ENCODE data around the gene FAHD2A.

DNA sequence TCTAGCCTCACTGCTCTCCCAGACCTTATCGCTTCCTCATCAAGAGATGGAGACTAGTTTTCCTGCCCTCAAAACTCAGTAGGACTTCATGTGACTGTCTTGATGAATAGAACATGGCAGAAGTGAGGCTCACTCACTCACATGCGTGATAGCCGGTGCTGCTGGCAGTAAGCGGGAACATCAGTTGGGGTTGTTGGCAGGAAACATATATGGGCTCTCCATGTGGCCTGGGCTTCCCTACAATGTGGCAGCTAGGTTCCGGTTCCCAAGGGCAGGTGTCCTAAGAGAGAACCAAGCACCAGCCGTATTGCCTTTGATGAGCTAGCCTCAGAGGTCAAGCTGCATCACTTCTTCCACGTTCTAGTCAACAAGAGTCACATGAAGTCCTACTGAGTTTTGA, 15.2 kb upstream of the FAHD2A start:
- TF ChIP-seq SUZ12 (IDR thresholded peaks at IDR 0.05; ENCODE audit: extremely low read depth, insufficient read depth, insufficient read length) = no peak
- TF ChIP-seq YY1 (IDR thresholded peaks at IDR 0.05; ENCODE audit: insufficient read depth, insufficient read length) = no peak

Data from NT2/D1 (cell line).